Measurements from ENCODE around the gene DDX28. TPM values are rescaled to one million over a fixed set of nuclear protein-coding genes. Genes with fewer than 3 reads are reported as not detected.

DDX28 gene
- total and polyA plus RNA-seq, 2 donors (not counting 3 experiments of a cell fraction or from before 2014, with no cell fraction given), result 8.4 to 12.5 TPM

GRCh38 chr16:67989322-67990017, 33.6 kb downstream of the DDX28 start:
- Histone ChIP-seq H3K4me3 (replicated peaks in 1 of 3; ENCODE audit: insufficient read depth in 1 of 3, low read depth in 1 of 3, low read length in 3 of 3) (no peak overlapping the region), H3K27ac (ENCODE audit: insufficient read depth, low read depth, low read length) (no peak overlapping the region), H4K20me1 (replicated peaks; ENCODE audit: control insufficient read depth, extremely low read depth, insufficient read depth, low read length) (no peaks in the 10 kb centered on the region), H3K36me3 (ENCODE audit: control insufficient read depth in 2 of 2, extremely low read depth in 1 of 2, insufficient read depth in 2 of 2, low read length in 2 of 2) (no peaks in the 10 kb centered on the region), H3K27me3 (ENCODE audit: control insufficient read depth in 2 of 2, insufficient read depth in 2 of 2, low read length in 2 of 2) (no peaks in the 10 kb centered on the region), H3K9me3 (replicated peaks; ENCODE audit: control insufficient read depth, insufficient read depth, low read length) (no peaks in the 10 kb centered on the region), H2AFZ (ENCODE audit: low read depth, low read length) (no peak overlapping the region), H3K79me2 (ENCODE audit: control insufficient read depth, insufficient read depth, low read length) (no peaks in the 10 kb centered on the region), H3K9ac (replicated peaks; ENCODE audit: extremely low read depth, insufficient read depth, low read length) (no peak overlapping the region), H3K4me1 (ENCODE audit: control insufficient read depth, extremely low read depth, insufficient read depth, low read length) (peaks cover 10% of the 10 kb centered on the region), H3K9me1 (replicated peaks; ENCODE audit: control insufficient read depth, extremely low read depth, insufficient read depth, low read length) (no peaks in the 10 kb centered on the region), H3K4me2 (ENCODE audit: insufficient read depth, low read length) (no peak overlapping the region)
- FAIRE-seq, result no peak
- dilution Hi-C loops (cut with MboI; ENCODE audit: extremely low pct_ligation_motif_present, low sequenced_read_pairs) (no loop called here), intact Hi-C loops (cut with micrococcal nuclease) (no loop called here)
- ChIA-PET POLR2A (no interaction called here), CTCF (interaction anchor here (1.0 to 2.4 kb wide), 3 partner anchors 13 to 51 kb away, joined by 3 to 6 read pairs (median 5); no protein-coding TSS in a partner anchor)
- TF ChIP-seq MAX (IDR thresholded peaks at IDR 0.05; ENCODE audit: insufficient read depth, insufficient read length), result no peak
- no peak for TF ChIP-seq JUN (IDR thresholded peaks at IDR 0.05; ENCODE audit: borderline replicate concordance, insufficient read depth, insufficient read length, low read depth)
- TF ChIP-seq FOS (IDR thresholded peaks at IDR 0.05; ENCODE audit: borderline replicate concordance, insufficient read depth, low read length), result no peak
- no peak for TF ChIP-seq EZH2 (IDR thresholded peaks at IDR 0.05; ENCODE audit: borderline replicate concordance, low read depth, low read length, severe bottlenecking)
- TF ChIP-seq CTCF (IDR thresholded peaks at IDR 0.05; ENCODE audit: extremely low read depth in 1 of 2, insufficient read depth in 1 of 2, low read depth in 1 of 2, low read length in 2 of 2), result no peak
- no peak for TF ChIP-seq POLR2AphosphoS5 (IDR thresholded peaks at IDR 0.05; ENCODE audit: insufficient read depth, low read depth, low read length)
- TF ChIP-seq POLR2A (IDR thresholded peaks at IDR 0.05; ENCODE audit: low read depth, low read length), result no peak
- no peak for TF ChIP-seq MYC (IDR thresholded peaks at IDR 0.05; ENCODE audit: low read depth, low read length)
- TF ChIP-seq GATA2 (IDR thresholded peaks at IDR 0.05; ENCODE audit: insufficient read depth, insufficient read length, low read depth, low read length), result no peak
- no TSS peak for BruUV-seq (replicated peaks)
- no peak for DNase-seq (ENCODE audit: low read depth, low spot score)
